ENCODE data around the gene CTNNB1.
A peak's percentile ranks its signal among the peaks of the same experiment; 100 is the strongest.

Gene CTNNB1

DNA sequence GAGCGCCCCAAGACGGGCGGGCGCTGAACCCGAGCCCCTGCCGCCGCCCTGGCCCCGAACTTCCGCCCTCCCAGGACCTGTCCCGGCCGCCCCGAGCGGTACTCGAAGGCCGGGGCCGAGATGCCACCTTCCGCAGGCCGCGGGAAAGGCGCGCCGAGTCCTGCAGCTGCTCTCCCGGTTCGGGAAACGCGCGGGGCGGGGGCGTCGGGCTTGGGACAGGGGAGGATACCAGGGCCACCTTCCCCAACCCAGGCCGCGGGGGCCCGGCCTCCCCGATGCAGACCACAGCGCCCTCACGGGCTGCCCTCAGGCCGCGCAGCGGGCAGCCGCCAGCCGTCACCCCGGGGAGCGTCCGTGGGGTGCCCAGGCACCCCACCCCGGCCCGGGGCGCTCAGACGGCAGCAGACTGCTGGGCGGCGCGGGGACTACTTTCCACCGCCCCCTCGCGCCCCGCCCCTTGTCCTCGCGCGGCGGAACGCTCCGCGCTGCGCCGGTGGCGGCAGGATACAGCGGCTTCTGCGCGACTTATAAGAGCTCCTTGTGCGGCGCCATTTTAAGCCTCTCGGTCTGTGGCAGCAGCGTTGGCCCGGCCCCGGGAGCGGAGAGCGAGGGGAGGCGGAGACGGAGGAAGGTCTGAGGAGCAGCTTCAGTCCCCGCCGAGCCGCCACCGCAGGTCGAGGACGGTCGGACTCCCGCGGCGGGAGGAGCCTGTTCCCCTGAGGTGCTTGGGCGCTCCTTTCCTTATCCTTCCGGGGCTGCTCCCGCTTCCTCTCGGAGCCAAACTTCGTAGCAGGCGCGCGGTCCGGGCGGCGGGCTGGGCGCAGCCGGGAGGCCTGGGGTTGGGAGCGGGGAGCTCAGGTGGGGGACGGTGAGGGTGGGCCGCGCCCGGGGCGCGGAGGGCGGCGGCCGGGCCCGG lies at the start of gene CTNNB1:
Gene CTNNB1 (plus strand): TSS at position 556 of the 916 bp plus-strand sequence. CDS start 24,564 bp downstream, outside the sequence.
- DNase-seq = peak; percentile 91 to 93

DNA sequence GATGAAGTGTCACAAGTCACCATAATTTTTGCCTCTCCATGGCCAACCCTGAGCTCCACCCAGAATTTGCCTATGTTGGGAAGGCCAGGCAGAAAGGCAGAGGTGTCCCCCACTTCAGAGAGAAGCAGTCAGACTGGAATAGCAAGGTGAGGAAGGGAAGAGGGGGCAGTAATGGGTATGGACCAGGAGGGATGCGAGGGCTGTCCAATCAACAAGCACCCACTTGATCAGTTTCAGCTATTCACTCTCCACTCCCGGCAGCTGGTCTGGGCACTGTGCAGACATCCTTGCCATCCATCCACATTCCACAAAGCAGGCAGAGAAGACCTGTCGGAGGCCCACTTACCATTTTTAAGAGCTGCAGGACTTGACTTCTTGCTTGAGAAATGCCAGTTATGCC lies 43.5 kb upstream of the CTNNB1 start:
- no peak for DNase-seq

GRCh38 chr3:41158947-41159346 lies 40.4 kb upstream of the CTNNB1 start:
- DNase-seq = peak in 1 of 2 donors; percentile 2

DNA sequence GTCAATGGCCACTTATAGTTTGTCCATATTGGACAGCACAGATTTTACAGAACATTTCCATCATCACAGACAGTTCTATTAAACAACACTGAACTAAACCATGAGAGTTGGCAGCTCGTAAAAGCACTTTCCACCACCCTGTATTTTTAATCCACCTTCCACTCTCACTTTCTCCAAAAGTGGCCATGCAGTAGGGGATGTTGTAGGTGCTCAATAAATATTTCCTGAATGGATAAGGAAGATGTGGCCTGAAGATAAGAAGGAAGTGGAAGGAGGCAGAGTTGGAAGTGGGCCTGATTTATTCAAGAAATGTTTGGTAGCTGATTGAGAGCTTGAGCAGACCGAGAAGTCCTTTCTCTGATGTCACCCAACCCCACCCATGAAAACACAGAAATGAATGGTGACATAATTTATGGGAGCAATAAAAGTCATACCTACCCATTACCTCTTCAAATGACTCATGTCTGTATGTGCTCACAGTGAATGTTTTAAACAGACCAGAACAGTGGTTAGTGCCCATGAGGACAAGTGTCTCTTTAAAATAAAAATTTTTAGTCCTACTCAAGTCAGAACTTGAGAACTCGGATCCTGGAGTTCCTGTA lies 39.6 kb upstream of the CTNNB1 start:
- no peak for DNase-seq

GRCh38 chr3:41162541-41162940 lies 36.8 kb upstream of the CTNNB1 start:
- DNase-seq = no peak

- no peak for DNase-seq
These were observed 36.3 kb upstream of the CTNNB1 start for GRCh38 chr3:41163006-41163405.

- no peak for DNase-seq
These were observed 35.9 kb upstream of the CTNNB1 start for GRCh38 chr3:41163421-41163820.

DNA sequence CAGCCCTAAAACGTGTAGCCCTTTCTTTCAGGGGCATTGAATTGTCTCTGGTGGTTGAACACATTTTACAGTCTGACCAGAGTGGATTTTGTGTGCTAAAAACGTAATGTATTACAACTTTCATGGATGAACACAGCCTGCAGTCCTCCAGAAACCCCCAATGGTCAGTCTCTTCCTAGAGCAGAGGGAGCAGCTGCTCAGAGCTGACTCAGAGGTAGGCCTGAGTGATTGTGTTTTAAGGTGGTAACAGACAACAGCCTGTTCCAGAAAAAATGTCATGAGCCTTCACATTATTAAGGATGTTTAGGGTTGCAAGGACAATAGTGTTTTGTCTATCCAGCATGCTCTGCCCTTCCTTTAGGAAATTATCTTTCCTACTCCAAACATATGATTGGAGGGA lies 34.5 kb upstream of the CTNNB1 start:
- DNase-seq = no peak

- DNase-seq = no peak
These were observed 31.4 kb upstream of the CTNNB1 start for GRCh38 chr3:41167722-41168497.

GRCh38 chr3:41169023-41169422 lies 30.3 kb upstream of the CTNNB1 start:
- DNase-seq = no peak

DNA sequence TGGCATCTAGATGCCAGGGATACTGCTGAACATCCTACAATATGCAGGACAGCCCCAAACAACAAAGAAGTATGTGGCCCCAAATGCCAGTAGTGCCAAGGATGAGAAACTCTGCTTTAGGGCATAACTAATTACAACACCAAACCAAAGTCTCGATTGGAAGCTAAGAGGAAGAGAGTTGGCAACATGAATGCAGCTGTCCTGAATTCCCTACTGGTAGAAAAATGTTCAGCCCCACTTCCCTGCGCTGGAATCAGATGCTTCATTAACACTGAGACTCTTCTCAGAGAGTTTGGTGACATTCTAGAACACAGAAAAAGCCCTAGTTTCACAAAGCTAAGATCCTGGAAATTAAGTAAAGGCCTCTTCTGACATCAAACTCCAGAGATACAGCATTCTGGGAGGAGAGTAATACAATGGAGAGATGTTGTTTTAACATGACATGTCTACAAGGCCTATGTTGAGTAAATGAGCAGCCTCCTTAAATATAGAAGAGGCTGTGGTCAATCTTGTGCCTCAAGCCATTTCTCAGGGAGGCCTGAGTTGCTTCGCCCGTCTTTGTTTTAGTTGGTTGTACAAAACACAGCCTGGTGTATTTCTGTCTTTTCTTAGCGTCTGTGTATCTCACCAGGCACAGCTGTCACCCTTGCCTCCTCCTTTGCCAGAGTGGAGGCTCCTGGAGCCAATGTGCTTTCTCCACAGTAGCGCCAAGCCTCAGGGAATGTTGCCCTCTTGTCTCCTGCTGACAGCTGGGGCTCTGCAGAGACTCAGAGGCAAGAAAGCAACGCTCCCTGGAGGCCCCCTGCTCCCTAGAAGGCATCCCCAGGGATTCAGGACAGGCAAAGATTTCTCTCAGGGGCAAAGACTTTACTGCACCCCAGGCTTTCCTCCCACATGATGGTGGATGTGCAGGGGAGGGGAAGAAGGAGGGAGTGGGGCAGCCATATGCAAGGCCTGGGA lies 25.1 kb upstream of the CTNNB1 start:
- DNase-seq = no peak

- DNase-seq = no peak
These were observed 23.9 kb upstream of the CTNNB1 start for GRCh38 chr3:41175365-41175764.

DNA sequence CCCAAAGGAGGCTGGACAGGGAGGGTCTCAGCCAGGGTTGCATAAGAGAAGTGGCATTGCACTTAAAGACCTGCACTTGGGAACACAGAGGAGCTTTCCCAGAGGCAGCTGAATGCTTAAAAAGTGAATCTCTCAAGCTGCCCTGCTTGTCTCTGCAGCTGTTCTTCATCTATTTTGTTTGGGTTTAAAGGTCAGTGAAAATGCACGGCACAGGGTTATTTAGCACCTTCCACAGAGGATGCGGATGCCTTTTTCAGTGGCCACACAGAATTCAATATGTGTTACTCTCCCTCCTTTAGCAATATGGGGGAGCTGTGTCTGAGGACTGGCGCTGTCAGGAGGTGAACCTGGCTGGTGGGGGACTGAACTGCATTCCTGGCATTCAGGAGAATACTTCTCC lies 22.7 kb upstream of the CTNNB1 start:
- DNase-seq = no peak

- DNase-seq = no peak
These were observed 20.7 kb upstream of the CTNNB1 start for GRCh38 chr3:41178576-41178975.

GRCh38 chr3:41180396-41180795 lies 18.9 kb upstream of the CTNNB1 start:
- no peak for DNase-seq

DNA sequence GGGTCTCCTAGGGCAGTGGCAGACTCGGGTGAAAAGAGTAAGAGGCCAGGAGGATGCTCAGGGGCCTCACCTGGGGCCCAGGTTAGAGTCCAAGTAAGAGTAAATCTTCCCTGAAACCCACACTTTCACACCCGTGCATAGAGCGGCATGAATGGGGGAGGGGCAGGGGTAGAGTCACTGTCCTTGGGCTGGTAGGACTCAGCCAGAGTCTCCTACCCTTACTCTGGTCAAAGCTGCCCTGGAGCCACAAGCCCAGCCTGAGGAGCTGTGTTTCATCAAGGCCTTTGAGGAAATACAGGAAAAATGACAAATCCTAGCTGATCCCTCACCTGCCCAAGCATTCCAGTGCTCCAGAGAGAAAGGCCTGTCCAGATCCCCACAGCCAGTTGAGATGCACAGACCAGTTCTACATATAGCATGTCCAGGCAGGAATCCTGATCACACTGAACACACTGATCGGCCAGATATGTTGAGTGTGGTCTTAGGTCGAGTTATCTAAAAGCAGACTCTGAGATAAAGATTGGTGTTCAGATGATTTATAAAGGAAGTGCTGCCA lies 16.7 kb upstream of the CTNNB1 start:
- no peak for DNase-seq

GRCh38 chr3:41184394-41184793 lies 14.9 kb upstream of the CTNNB1 start:
- DNase-seq = no peak

- DNase-seq = no peak
These were observed 13.0 kb upstream of the CTNNB1 start for GRCh38 chr3:41186297-41186696.

DNA sequence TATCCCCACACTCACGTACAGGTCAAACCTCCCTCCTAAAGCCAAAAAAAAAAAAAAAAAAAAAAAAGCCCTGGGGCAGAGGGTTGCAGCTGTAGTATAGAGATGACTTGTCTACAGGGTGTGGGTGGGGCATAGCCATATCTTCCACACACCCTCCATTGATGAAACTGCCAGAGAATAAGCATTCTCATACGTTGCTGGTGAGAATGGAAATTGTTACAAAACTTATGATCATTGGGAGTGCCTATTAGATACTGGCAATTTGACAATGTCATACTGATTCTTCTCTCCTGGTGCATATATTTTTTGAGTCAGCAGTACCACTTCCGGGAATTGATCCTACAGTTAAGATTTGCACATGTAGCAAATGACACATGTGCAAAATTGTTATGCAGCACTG lies 11.0 kb upstream of the CTNNB1 start:
- peak; percentile 23 to 48 for DNase-seq

DNA sequence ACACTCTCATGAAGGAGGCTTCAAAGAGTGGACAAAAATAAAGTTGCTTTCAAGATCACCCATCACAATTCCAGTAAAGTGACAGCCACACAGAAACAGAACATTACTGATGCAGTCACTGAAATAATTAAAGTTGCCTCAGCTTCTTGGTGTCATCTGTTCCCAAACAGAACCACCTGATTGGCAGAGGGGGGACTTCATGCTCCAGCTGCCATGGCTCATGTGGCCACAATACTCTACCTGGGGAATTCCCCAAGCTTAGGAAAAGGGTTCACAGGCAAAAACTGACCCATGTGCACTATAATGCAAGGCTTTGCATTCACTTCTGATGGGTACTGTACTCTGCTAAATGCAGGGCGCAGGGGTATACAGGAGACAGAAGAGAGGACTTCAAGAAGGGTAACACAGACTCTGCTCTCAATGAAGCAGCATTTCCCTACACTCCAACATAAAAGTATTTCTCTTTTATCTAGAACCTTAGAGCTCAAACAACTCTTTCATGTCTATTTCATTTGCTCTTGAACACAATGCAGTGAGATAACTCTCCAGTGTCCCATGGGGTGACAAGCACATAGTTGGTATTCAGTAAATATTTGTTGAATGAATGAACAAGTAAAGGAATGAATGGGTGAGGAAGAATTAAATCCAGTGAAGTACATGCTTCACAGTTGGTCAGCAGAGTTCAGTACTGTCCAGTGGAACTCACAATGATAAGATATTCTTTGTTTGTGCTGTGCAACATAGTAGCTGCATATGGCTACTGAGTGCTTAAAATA lies 8.6 kb upstream of the CTNNB1 start:
- no peak for DNase-seq

- no peak for DNase-seq
These were observed 6.4 kb upstream of the CTNNB1 start for GRCh38 chr3:41192885-41193284.
